ENCODE measurements around the gene FAM177A1. TPM values are rescaled to one million over a fixed set of nuclear protein-coding genes. Genes with fewer than 3 reads are reported as not detected.

Gene FAM177A1, protein sequence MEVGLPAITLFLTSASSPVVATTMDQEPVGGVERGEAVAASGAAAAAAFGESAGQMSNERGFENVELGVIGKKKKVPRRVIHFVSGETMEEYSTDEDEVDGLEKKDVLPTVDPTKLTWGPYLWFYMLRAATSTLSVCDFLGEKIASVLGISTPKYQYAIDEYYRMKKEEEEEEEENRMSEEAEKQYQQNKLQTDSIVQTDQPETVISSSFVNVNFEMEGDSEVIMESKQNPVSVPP
- total RNA-seq = 100 to 1,000 TPM in 4 of 9 donors, 10 to 100 TPM in 5; 56.3 to 129 (median 98.8) TPM
- 10 to 100 TPM; 58.5 to 77.1 TPM for polyA plus RNA-seq
- long read RNA-seq, donor 1, transcript FAM177A1-202 (6 exons, 858 nt) = major isoform, 33 of 88 reads
- long read RNA-seq, donor 1, transcript FAM177A1-201 (5 exons, 2,927 nt) = minor isoform, 15 of 88 reads
- long read RNA-seq, donor 1, partial matches to known transcripts = 17 of 88 reads
- long read RNA-seq, donor 1, other reads (novel, unspliced or antisense) = 17 of 88 reads
- long read RNA-seq, donor 2, transcript FAM177A1-201 (5 exons, 2,927 nt) = major isoform, 96 of 210 reads
- long read RNA-seq, donor 2, transcript FAM177A1-202 (6 exons, 858 nt) = minor isoform, 64 of 210 reads
- long read RNA-seq, donor 2, partial matches to known transcripts = 12 of 210 reads
- long read RNA-seq, donor 2, other reads (novel, unspliced or antisense) = 36 of 210 reads
- long read RNA-seq, donor 3, transcript FAM177A1-201 (5 exons, 2,927 nt) = minor isoform, 38 of 112 reads
- long read RNA-seq, donor 3, transcript FAM177A1-202 (6 exons, 858 nt) = major isoform, 43 of 112 reads
- long read RNA-seq, donor 3, partial matches to known transcripts = 12 of 112 reads
- long read RNA-seq, donor 3, other reads (novel, unspliced or antisense) = 16 of 112 reads

DNA sequence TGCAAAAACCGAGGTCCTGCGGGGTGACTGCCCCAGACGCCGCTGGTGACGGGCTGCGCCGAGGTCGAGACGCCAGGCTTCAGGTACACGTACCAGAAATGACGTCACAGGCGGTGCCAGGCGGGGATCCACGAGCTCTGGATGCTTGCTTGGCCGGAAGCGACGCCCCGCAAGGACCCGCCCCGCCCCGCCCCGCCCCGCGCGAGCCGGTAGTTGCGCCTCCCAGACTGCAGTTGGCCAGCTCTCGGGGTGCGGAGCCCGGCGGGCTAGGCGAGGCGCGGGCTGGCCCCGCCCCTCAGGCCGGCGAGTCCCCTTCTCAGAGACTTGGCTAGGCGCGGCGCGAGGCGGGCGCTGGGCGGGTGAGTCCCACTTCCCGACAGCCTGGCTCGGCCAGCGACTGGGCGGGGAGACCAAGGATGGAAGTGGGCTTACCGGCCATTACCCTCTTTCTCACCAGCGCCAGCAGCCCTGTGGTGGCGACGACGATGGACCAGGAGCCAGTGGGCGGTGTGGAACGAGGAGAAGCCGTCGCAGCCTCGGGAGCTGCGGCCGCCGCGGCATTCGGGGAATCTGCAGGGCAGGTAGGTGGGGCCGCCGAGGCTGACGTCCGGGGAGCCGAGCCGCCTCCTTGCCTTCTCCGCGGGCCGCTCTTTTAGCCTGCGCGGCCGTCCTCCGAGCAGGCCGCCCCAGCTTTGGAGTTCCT is at the start of gene FAM177A1:
Gene FAM177A1, plus strand, starts transcription at position 225 of the 703 bp plus-strand sequence. Its CDS starts 192 bp downstream, at position 417.
- 0% methylated on average over 3 to 77 of the region's 77 CpGs for WGBS, 4 donors
- H3K4me3 ChIP-seq = peak within 1 kb of the TSS; percentile 62 to 95 (median 84)
- DNase-seq (peak; percentile 97 to 99 (median 99)), ATAC-seq (peak; percentile 96 to 98 (median 98))
- peak within 1 kb of the TSS; percentile 91 to 99 (median 96) for H3K27ac ChIP-seq
- H3K36me3 ChIP-seq = peaks cover 0 to 24% (median 2%) of the 10 kb centered on the region in 9 donors
- no peaks in the 10 kb centered on the region for H3K27me3 ChIP-seq
- intact Hi-C loops (cut with DNase I) = loop anchor here in 7 of 10 donors (1.0 to 10.0 kb wide), 10 partner anchors 61 to 366 kb away; partner anchors contain the start of genes PPP2R3C (in 4 of the 7), SRP54 (in 4 of the 7), NFKBIA (in 3 of the 7) and CFL2 (in 1 of the 7)
- H3K9me3 ChIP-seq = no peaks in the 10 kb centered on the region
- peaks cover 0 to 43% (median 27%) of the 10 kb centered on the region in 12 donors for H3K4me1 ChIP-seq
- peak; percentile 74 to 96 for TF ChIP-seq POLR2A (IDR thresholded peaks at IDR 0.05)
- TF ChIP-seq, protein P1, sequence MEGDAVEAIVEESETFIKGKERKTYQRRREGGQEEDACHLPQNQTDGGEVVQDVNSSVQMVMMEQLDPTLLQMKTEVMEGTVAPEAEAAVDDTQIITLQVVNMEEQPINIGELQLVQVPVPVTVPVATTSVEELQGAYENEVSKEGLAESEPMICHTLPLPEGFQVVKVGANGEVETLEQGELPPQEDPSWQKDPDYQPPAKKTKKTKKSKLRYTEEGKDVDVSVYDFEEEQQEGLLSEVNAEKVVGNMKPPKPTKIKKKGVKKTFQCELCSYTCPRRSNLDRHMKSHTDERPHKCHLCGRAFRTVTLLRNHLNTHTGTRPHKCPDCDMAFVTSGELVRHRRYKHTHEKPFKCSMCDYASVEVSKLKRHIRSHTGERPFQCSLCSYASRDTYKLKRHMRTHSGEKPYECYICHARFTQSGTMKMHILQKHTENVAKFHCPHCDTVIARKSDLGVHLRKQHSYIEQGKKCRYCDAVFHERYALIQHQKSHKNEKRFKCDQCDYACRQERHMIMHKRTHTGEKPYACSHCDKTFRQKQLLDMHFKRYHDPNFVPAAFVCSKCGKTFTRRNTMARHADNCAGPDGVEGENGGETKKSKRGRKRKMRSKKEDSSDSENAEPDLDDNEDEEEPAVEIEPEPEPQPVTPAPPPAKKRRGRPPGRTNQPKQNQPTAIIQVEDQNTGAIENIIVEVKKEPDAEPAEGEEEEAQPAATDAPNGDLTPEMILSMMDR (IDR thresholded peaks at IDR 0.05) = no peak

DNA sequence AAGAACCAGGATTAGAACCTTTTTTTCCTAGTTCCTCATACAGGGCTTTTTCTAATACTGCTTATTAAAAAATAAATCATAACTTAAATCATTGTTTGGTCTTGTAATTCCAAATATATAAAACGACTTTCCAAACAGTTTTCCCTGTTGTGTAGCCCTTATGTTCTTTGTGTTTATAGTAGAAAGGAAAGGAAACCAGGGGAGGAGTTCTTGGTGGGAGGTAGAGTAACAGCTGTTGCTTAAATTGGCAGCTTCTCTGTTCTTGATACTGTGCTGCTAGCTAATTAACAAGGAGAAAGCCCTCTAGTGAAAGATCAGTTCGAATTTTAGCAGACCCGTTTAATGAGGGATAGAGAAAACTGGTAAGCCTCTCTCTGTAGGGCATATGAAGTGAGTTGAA is 48.3 kb upstream of the FAM177A1 start:
- DNase-seq = no peak
- no peaks in the 10 kb centered on the region for H3K27me3 ChIP-seq
- intact Hi-C loops (cut with DNase I) = no loop called here
- H3K27ac ChIP-seq = no peak overlapping the region
- no peak for ATAC-seq
- TF ChIP-seq POLR2A (IDR thresholded peaks at IDR 0.05) = no peak
- TF ChIP-seq, protein P1 (IDR thresholded peaks at IDR 0.05) = no peak
- no peaks in the 10 kb centered on the region for H3K9me3 ChIP-seq
- no peak overlapping the region for H3K4me3 ChIP-seq
- H3K4me1 ChIP-seq = peaks cover 0 to 10% (median 0%) of the 10 kb centered on the region in 12 donors
- peaks cover 0 to 64% (median 40%) of the 10 kb centered on the region in 9 donors for H3K36me3 ChIP-seq
- WGBS, 4 donors = 32 to 39% (median 34%) methylated on average over 3 of the region's 3 CpGs

DNA sequence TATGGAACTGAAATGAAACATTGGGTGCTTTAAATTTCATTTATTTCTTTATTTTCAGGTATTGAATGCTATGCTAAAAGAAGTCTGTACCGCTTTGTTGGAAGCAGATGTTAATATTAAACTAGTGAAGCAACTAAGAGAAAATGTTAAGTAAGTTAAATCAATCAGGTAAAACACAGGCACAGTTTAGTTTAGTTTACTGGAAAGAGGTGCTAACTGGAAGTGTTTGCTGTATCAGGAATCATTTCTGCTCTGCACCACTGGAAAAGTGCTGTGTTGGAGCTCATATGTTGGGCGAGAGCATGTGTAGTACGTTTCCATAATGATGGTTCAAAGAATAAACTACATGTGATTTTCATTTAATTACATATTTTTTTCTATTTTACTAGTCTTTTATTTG is 46.6 kb upstream of the FAM177A1 start:
- H3K27me3 ChIP-seq = no peaks in the 10 kb centered on the region
- intact Hi-C loops (cut with DNase I) = no loop called here
- peaks cover 0 to 80% (median 55%) of the 10 kb centered on the region in 9 donors for H3K36me3 ChIP-seq
- no peak for ATAC-seq
- WGBS, 4 donors = 94 to 96% (median 94%) methylated on average over 3 of the region's 3 CpGs
- H3K4me1 ChIP-seq = peaks cover 0 to 8% (median 0%) of the 10 kb centered on the region in 12 donors
- H3K4me3 ChIP-seq = no peak overlapping the region
- DNase-seq = no peak
- H3K27ac ChIP-seq = no peak overlapping the region
- no peak for TF ChIP-seq POLR2A (IDR thresholded peaks at IDR 0.05)
- TF ChIP-seq, protein P1 (IDR thresholded peaks at IDR 0.05) = no peak
- no peaks in the 10 kb centered on the region for H3K9me3 ChIP-seq

Measured in heart left ventricle (tissue), 16 donors.